Midbrain (tissue), 1 donor: Measurements from ENCODE around the gene ZNF32.

Experiments
- DNase-seq: peaks from one replicate; lab custom pipeline; 2025; lab: John Stamatoyannopoulos, UW

ZNF32 gene

GRCh38 chr10:43648398-43649184, at the start of gene ZNF32:
ZNF32 (minus strand) TSS chr10:43648881; CDS start chr10:43646133, 2,748 bp downstream.
- DNase-seq: peak; percentile 93

- DNase-seq: no peak
These were observed 49.5 kb upstream of the ZNF32 start for GRCh38 chr10:43698156-43698555.

GRCh38 chr10:43696909-43697483, 48.3 kb upstream of the ZNF32 start:
- DNase-seq: no peak

- DNase-seq: no peak
These were observed 47.0 kb upstream of the ZNF32 start for GRCh38 chr10:43695730-43696129.

- DNase-seq: no peak
These were observed 46.6 kb upstream of the ZNF32 start for GRCh38 chr10:43695321-43695720.

- no peak for DNase-seq
These were observed 45.8 kb upstream of the ZNF32 start for GRCh38 chr10:43694526-43694925.

GRCh38 chr10:43693602-43694001, 44.9 kb upstream of the ZNF32 start:
- no peak for DNase-seq

GRCh38 chr10:43692051-43692825, 43.6 kb upstream of the ZNF32 start:
- no peak for DNase-seq

GRCh38 chr10:43691485-43691884, 42.8 kb upstream of the ZNF32 start:
- DNase-seq: no peak

- peak; percentile 82 for DNase-seq
These were observed 41.5 kb upstream of the ZNF32 start for GRCh38 chr10:43689955-43690771.

- DNase-seq: no peak
These were observed 40.9 kb upstream of the ZNF32 start for GRCh38 chr10:43689618-43689954.

GRCh38 chr10:43689007-43689491, 40.4 kb upstream of the ZNF32 start:
- DNase-seq: no peak

GRCh38 chr10:43688348-43688892, 39.7 kb upstream of the ZNF32 start:
- no peak for DNase-seq

GRCh38 chr10:43687373-43687772, 38.7 kb upstream of the ZNF32 start:
- no peak for DNase-seq

GRCh38 chr10:43686414-43686813, 37.7 kb upstream of the ZNF32 start:
- no peak for DNase-seq

GRCh38 chr10:43685744-43686143, 37.1 kb upstream of the ZNF32 start:
- no peak for DNase-seq

- no peak for DNase-seq
These were observed 35.5 kb upstream of the ZNF32 start for GRCh38 chr10:43684292-43684559.

GRCh38 chr10:43683451-43684291, 35.0 kb upstream of the ZNF32 start:
- no peak for DNase-seq

GRCh38 chr10:43682956-43683355, 34.3 kb upstream of the ZNF32 start:
- no peak for DNase-seq

GRCh38 chr10:43681721-43682120, 33.0 kb upstream of the ZNF32 start:
- DNase-seq: no peak

GRCh38 chr10:43681220-43681619, 32.5 kb upstream of the ZNF32 start:
- DNase-seq: no peak
